ENCODE results near the gene SUPT4H1.

Gene SUPT4H1

DNA sequence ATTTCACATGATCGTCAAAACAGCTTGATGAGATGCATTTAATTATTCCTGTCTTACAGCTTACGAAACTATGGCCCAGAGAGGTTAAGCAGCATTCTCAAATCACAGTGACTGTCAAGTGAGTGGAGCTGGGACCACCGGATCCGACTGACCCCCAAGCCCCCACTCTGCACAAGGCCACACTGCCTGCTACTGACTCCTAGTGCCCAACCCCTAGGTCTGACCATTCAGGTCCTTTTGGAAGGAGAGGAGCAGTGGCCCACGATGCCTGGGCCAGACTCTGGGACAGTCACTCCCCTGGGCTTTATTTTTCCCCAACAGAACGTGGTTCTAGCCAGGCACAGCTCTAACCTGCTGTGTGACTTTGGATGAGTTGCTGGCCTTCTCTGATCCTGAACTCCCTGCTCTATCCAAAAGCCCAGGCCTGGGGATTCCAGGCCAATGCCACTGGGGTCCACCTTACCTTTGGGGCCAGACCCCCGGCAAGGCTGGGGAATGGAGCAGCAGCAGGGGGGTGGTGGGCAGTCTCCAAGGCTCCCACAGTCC lies 33.3 kb downstream of the SUPT4H1 start:
- DNase-seq (ENCODE audit: low read depth in 3 of 3) = no peak

DNA sequence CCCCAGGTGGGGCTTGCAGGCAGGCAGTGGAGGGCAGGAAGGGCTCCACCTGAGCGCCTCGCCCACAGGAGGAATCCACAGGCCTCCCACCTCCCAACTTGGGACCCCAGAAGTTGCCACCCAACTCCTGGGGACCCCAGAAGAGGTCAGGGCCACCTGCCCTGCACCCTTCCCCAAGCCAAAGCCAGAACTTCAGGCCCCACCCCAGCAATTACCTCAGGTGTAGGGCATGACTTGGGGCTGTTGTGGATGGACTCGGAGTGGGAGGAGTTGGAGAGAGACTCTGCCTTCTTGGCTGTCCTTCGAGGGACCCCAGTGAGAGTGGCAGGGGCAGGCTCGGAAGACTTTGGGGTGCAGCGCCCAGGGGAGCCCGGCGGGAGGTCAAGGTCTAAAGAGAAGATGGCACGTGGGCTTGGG lies 33.9 kb downstream of the SUPT4H1 start:
- DNase-seq (ENCODE audit: low read depth in 3 of 3) = no peak

DNA sequence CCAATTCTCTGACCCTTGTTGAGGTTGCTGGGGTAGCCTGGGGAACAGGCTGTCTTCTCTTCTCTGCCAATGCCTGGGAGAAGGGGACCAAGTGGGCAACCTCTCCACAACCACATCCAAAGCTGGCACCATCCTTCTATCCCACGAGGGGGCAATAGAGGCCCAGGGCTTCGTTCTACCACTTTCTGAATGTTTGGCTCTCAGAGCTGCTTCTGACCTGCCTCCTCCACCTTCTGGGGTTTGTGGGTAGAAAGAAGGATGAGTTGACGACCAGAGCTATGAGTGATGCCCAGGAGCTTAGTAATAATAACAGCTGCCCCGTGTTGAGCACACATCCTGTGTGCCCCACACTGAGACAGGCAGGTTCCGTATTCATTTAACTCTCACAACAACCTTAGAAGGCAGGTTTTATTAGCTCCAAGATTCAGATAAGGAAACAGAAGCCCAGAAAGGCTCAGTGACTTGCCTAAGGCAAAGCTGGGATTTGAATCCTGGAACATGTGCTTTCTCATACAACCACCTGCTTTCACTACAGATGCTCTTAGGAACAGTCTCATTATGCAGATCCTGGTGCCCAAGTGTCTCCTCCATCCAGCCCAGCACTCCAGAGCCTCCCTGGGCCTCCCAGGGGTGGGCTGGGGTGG lies 34.5 kb downstream of the SUPT4H1 start:
- DNase-seq (ENCODE audit: low read depth in 3 of 3) = peak; percentile 52 to 76 (median 61)

DNA sequence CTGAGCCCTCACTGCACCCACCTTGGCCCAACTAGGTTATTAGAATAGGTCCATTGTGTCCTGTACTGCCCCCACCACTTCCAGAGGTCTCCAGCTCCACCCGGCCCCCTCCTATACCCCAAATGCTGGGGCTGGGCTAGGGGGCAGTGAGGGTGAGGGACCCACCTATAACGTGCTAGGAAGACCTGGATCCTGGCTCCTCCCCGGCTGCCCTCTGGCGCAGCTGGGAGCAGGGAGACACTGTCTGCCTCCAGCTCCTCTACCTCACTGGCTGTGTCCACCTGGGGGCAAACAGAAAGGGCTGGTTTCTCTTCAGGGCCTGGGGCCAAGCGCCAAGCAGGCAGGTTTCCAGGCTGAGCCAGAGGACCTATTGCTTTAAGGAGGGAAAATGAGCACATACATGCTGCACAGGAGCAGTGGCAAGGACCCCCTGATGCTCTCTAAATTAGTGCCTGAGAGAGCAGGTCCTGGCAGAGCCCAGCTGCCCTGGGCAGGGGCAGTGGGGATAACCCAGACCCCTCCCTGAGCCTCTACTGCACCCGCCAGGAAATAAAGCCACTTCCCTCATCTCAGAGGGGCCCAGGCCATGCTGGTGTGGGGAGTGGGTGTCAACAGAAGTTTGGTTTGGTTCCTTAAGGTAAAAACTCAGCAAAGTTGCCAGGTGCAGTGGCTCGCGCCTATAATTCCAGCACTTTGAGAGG lies 35.6 kb downstream of the SUPT4H1 start:
- no peak for DNase-seq (ENCODE audit: low read depth in 3 of 3)

DNA sequence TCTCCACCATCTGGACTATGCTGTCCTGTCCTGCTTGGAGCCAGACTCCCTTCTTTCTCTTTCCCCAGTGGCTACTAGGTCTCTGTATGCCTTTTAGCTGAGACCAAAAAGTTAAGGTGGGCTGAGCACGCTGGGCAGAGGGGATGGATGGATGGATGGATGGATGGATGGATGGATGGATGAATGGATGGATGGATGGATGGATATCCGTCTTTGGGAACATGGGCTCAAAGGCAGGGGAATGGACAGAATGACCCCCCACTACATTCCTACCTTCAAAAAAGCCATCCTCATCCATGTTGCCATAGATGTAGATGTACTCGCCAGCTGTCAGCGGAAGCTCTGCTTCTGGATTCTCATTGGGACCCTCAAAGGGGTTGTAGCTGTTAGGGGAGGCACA lies 36.3 kb downstream of the SUPT4H1 start:
- DNase-seq (ENCODE audit: low read depth in 3 of 3) = no peak

DNA sequence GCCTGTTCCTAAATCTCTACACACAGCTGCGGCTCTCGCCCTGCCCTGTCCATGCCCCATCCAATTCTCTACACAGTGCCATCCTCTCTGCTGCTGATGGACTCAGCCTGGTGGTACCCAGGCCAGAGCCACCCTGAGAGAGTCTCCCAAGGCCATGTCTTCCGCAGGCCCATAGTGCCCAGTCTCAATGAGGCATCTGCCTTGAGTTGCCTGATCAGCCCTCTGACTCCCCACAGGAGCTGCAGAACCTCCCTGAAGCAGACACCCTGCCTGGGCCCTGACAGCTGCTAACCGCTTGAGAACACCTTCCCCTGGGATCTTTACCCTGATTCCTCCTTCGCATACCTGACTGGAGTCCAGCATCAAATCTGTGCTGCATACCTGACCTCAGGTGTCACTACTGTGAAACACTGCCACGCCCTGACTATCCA lies 36.7 kb downstream of the SUPT4H1 start:
- DNase-seq (ENCODE audit: low read depth in 3 of 3) = no peak

DNA sequence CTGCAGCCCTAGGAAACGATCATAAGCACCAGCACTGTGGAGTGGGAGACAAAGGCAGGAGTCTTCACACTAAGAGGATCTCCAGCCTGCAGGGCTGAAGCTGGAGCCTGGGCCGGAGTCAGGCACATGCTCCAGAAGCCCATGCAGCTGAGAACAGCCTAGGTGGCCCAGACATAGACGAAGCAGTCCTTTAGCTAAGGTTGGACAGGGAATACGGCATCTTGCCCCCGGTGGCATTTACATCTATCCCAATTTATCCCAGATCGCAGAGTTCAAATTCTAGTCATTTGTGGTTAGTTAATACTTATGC lies 37.3 kb downstream of the SUPT4H1 start:
- DNase-seq (ENCODE audit: low read depth in 3 of 3) = no peak

DNA sequence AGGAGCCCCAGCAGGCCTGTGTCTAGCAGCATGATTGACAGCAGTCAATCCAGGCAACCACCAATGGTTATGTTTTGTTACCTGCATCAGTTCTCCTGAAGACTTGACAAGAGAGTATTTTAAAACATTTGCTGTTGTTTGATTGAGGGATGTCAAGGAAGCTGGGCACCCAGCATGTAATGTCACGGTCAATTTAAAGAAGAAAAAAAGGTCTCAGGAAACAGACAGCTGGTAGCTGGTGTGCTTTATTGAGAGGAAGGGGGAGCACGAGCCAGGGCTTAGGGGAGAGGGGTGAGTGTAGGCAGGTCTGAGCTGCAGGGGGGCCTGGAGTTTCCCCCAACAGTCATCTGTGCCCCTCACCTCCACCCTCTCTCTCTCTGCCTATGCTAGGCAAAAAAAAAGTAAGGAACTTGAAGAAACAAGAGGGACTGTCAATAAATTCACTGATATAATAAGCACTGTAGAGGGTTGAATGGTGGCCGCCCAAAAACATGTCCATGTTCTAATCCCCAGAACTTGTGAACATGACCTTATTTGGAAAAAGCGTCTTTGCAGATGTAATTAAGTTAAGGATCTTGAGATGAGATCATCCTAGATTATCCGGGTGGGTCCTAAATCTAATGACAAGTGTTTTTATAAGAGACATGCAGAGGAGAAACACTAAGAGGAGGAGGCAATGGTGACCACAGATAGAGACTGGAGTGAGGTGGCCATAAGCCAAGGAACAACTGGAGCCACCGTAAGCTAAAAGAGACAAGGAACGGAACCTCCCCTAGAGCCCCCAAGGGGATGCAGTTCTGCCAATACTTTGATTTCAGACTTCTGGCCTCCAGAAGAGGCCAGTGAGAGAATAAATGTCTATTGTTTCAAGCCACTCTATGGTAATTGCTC lies 37.9 kb downstream of the SUPT4H1 start:
- no peak for DNase-seq (ENCODE audit: low read depth in 3 of 3)

DNA sequence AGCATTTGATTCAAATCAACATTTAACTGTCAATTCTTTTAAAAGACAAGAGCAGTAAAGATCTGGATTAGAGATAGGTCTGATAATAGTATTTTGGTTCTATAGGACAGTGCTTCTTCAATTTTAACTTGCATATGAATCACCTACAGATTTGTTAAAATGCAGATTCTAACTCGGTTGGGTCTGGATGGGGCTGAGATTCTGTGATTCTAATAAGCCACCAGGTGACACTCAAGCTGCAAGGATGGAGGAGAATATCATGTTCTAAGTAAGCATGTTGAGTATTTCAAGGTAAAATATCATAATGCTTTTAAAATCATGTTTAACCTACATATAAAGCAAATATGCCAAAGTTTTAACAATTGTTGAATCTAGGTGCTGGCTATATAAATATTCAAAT lies 39.2 kb downstream of the SUPT4H1 start:
- DNase-seq (ENCODE audit: low read depth in 3 of 3) = no peak

DNA sequence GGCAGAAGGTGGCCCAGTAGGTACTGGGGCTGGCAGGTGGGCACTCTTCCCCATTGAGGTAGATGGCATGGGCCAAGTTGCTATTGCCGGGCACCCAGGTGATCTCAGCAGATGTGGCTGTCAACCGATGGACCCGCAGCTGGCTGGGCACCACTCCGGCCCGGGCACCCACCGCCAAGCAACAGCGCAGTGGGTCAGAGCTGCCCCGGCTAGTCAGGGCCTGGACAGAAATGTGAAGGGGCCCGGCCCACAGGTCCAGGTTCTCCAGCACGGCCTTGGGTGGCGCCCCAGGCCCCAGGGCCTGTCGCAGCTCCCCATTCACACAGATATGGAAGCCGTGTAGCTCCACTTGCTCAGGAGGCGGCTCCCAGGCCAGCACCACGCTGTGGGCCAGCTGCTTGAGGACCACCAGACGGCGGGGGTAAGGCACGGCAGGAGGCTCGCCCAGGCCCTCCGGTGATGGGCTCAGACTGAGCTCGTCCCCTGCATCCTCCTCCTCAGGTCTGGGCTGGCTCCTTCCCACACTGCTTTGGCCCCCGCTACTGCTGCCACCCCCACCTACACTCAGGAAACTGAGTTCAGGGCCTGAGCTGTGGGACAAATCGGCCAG lies 39.9 kb downstream of the SUPT4H1 start:
- DNase-seq (ENCODE audit: low read depth in 3 of 3) = no peak

DNA sequence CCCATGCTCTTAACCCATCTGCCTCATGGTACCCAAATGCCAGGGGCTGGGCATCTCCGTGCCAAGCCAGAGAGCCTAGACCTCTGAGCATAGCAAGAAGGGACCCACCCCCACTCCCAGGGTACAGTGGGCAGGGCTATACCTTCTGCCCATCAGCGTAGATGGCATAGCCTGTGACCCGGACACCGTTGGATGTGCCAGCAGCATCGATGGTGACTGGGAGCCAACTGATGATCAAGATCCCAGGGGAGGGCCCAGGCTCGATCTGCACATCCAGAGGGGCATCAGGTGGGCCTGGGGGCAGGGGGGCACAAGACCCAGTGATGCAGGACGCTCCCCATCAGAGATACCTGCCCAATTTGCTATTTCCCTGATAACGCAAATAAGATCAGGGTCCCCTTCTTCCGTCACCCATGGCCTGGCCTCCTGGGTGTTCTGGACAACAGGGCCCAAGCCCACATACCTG lies 40.5 kb downstream of the SUPT4H1 start:
- no peak for DNase-seq (ENCODE audit: low read depth in 3 of 3)

DNA sequence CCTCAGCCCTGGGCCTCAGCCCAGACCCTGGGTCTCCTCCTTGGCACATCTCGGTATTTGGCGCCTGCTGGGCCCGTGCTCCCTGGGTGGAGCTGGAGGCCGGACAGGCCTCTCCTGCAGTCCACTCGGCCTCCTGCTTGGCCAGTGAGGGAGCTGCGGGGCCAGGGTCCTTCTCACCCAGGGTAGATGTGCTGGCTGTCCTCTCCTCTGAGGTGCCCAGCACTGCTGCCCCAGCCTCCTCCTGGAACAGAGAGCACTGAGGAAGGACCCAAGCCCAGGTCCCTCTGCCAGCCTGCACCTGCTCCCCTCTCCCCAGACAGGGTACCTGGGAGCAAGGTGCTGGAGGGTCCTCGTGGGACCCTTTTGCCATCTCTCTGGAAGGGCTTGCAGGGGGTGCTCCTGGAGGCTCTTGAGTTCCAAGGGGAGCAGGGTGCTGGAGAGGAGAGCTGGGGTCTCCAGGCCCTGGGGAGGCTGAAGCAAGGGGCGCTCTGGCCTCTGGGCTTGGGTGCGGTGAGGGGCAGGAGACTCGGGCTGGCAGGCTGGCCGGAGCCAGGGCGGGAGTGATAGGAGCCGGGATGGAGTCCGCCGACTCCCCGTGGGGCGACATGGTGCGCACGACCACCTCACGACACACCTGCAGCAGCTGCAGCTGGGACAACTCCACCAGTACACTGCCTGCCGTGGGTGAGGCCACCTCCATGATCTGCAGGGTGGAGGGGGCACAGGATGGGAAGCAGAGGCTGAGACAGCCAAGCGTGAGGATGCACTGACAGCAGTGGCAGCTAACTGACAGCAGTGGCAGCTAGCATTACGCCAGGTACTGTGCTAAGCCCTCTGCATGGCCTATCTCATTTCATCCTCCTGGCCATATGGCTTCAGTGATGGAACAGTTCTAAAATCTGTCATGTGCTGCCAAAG lies 41.2 kb downstream of the SUPT4H1 start:
- no peak for DNase-seq (ENCODE audit: low read depth in 3 of 3)

DNA sequence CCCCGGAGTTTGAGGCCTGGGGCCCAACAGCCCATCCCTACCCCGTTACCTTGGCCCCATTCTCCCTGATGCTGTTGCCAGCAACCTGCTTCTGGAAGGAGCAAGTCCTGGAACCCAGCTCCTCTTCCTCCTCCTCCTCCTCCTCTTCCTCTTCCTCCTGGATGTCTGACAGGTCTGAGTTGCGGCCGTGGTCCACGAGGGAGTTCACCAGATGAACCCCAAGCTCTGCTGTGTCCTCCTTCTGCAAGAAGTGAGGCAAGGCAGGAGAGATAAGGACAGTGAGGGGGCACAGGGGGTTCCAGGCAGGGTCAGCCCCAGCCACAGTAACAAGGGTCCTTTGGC lies 42.1 kb downstream of the SUPT4H1 start:
- no peak for DNase-seq (ENCODE audit: low read depth in 3 of 3)

DNA sequence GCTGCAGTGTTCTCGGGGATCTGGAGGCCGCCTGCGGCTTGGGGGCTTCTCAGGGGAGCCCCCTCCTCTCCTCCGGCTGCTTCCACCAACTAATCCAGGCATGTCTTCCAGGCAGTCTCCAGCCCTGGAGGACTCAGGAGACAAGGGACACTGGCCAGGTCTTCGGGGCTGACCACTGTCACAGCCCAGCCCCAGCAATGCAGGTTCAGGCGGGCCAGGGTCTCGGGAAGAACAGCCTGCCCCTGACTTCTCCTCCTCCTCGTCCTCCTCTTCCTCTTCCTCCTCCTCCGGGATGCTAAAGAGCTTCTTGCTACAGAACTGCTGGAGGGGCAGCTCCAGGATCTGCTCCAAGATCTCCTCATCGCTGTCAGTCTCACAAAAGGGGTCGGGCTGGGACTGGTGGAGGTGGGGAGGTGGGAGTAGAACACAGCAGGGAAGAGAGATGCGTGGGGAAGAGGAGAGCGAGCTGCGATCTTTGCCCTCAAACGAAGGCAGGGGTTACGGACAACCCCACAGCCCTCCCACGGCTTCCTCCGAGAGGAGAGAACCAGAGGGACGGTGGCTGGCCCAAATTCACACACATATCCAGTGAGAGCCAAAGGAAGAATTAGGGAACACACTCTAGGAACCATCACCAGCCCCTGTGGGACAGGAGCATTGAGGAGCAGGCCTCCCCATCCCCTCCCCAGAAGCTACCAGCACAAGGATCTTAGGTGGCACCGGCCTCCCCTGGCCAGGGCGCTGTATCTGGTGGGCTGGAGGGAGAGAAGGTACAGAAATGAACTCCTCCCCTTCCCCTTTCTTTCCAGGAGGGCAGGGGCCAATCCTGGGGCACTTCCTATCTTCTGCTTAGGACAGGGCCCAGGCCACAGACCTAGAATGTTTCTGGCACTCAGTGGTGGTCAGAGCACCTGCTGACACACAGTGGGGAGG lies 42.8 kb downstream of the SUPT4H1 start:
- DNase-seq (ENCODE audit: low read depth in 3 of 3) = no peak

DNA sequence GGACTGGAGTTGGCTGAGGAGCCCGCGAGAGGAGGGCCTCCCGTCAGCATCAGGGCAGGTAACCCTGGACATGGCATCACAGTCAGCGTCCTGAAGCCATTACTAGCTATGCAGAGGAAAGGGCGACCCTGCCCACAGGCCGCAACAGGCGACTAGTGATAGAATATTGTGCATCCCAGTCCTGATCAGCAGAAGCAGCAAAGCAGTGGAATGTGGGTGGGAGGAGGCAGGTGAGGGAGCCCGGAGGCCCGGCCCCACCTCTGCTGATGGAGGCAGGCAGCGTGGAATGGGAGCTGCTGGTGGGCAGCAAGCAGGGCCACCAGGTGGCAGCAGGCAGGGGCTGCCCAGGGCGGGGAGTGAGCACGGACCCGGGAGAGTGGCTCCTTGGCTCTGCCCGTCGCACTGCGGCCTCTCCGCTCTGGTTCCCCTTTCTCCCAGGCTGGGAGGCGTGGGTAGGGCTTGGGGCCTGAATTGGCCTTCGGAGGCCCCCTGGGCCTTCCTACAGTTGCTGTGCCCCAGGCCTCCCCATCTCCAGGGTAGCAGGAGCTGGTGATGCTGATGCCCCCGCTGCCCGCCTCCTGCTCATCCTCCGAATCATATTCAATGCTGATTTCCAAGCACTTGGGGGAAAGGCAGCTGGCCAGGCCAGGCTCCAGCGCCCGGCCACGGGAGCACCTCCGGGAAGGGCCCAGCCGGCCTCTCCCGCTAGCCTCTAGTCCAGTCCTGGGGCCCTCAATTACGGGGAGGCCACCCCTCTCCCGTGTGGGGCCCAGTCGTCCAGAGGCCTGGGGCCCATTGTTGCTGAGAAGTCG lies 43.6 kb downstream of the SUPT4H1 start:
- DNase-seq (ENCODE audit: low read depth in 3 of 3) = no peak

DNA sequence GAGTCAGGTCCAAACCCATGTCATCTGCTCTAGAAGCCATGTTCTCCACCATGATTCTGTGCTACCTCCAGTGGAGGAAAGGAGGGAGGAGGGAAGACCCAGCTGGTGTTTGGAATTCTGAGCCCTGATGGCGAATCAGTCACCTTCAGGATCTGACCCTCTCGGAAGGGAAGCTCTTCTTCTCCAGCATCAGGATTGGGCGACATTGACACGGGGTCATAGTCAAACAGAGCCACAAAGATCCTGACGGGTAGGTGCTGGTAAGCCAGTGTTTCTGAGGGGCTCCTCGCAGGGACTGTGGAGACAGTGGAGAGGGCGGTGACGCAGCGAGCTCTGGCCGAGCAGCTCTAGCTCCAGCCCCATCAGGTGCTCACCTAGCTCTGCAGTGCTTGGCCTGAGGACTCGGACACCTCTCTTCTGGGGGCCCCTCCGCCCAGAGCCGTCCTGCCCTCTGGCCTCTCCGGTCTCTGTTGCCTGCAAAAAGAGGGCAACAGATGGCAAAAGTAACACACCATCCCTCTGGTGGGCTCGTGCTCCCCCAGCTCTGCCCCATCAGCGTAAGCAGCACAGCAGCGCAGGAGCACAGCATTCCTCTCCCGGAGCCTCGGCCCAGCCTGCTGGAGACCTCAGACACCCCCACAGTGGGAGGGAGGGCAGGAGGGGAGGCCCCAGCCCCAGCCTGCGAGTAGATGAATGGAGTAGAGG lies 44.4 kb downstream of the SUPT4H1 start:
- no peak for DNase-seq (ENCODE audit: low read depth in 3 of 3)

DNA sequence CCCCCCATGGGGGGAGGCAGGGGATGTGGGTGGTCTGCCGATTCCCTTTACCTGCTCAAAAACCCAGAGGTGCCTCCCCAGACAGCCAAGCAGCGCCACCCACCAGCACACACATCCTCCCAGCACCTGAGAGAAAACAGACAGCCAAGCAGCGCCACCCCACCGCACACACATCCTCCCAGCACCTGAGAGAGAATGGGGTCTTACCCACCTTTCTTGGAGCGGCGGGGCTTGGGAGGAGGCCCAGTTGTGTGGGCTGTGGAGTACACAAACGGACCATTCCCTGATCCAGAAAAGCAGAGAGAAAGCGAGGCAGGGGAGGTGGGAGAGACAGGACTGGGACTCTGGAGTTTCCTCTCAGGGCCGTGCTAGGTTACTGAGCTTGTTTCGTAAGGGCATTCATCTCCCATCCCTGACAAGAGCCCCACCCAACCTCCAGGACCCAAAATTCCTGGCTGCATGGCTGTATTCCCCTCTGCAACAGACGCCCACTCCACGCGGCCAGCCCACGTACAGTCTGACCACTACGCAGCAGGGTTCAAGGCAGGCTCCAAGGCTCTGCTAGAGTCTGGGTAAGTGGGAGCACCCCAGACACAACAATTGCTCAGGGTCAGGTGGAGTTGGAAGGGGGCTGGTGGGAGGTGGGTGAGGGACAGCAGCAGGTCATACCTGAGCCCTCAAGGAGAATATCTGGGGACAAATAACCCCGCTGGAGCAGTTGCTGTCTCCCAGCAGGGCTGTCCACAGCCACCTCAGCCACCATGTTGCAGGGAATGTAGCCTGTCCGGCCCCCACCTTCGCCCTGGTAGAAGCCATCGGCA lies 45.7 kb downstream of the SUPT4H1 start:
- DNase-seq (ENCODE audit: low read depth in 3 of 3) = no peak

DNA sequence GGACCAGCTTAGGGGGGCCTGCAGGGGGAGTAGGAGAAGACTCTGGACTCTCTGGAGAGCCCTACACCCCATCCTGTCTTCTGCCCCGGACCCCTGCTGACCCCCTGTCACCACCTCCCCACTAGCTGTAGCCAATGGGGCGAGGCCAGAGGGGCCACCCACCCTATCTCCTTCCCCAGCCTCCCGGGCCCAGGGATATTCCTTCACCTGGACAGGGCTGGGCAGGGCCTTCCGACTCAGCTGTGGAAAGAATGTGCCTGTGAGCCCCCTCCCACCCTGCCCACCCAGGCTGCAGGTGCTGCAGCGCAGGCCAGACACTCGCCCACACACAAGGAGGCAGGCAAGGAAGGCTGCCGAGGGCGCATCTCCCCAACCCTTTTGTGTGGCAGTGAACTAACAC lies 46.4 kb downstream of the SUPT4H1 start:
- DNase-seq (ENCODE audit: low read depth in 3 of 3) = no peak

All from stimulated activated CD4-positive, alpha-beta T cell treated with anti-CD3 and anti-CD28 coated beads, TNF-alpha, amount 100 ng/mL, for 48 hours (primary cell).